Activated CD4-positive, alpha-beta memory T cell treated with anti-CD3 and anti-CD28 coated beads for 36 hours (primary cell): ENCODE measurements around the gene KLK3. TPM values are rescaled to one million over a fixed set of nuclear protein-coding genes. Genes with fewer than 3 reads are reported as not detected.

Experiments used
- CTCF ChIA-PET: fragments of 350-600 bp; sonication (Branson Sonifier 250); formaldehyde crosslinking; loops from one replicate; lab custom pipeline; 2021; ENCODE audit warnings: antibody characterized with exemption, inconsistent platforms; lab: Charles Lee
- POLR2A ChIA-PET: fragments of 350-600 bp; sonication (Branson Sonifier 250); formaldehyde crosslinking; loops from one replicate; lab custom pipeline; 2021; ENCODE audit warnings: antibody characterized with exemption; lab: Charles Lee
- DNase-seq: peaks from one replicate; pipeline ENCODE4 v3.0.0-alpha.2; 2020
- H3K27ac Mint-ChIP-seq: one replicate; pipeline ENCODE4 v1.8.0; 2021; ENCODE audit warnings: mixed read lengths
- H3K27me3 Mint-ChIP-seq: one replicate; pipeline ENCODE4 v1.8.0; 2021; ENCODE audit warnings: mixed read lengths
- H3K36me3 Mint-ChIP-seq: one replicate; pipeline ENCODE4 v1.8.0; 2021; ENCODE audit warnings: mixed read lengths
- H3K4me1 Mint-ChIP-seq: one replicate; pipeline ENCODE4 v1.8.0; 2021; ENCODE audit warnings: low read depth, mixed read lengths
- H3K4me3 Mint-ChIP-seq: one replicate; pipeline ENCODE4 v1.8.0; 2021; ENCODE audit warnings: mild to moderate bottlenecking, mixed read lengths
- H3K9me3 Mint-ChIP-seq: one replicate; pipeline ENCODE4 v1.8.0; 2021; ENCODE audit warnings: mixed read lengths
- intact Hi-C: fragments of 100-400 bp; cut with micrococcal nuclease; formaldehyde crosslinking; loops from one replicate; pipeline ENCODE4 v1.15.1; 2023
- total RNA-seq, 2 experiments: library from RNA; stranded (reverse); gene quantifications; one replicate each; pipeline ENCODE4 v1.2.3, GENCODE V29; 2021

KLK3 gene
- total RNA-seq, 2 experiments from 2014 or later, result not detected

GRCh38 chr19:50844296-50844935 is 10.3 kb upstream of the KLK3 start:
- H3K27me3 Mint-ChIP-seq, result peaks cover 19% of the 10 kb centered on the region
- H3K36me3 Mint-ChIP-seq, result no peaks in the 10 kb centered on the region
- no peak overlapping the region for H3K27ac Mint-ChIP-seq
- ChIA-PET POLR2A (no interaction called here), CTCF (no interaction called here)
- no peak for DNase-seq
- H3K4me3 Mint-ChIP-seq, result no peak overlapping the region
- H3K9me3 Mint-ChIP-seq, result peaks cover 22% of the 10 kb centered on the region
- H3K4me1 Mint-ChIP-seq, result no peaks in the 10 kb centered on the region
- intact Hi-C loops, result no loop called here

GRCh38 chr19:50850738-50851137 is 4.0 kb upstream of the KLK3 start:
- CTCF ChIA-PET, result no interaction called here
- H3K4me1 Mint-ChIP-seq, result no peaks in the 10 kb centered on the region
- intact Hi-C loops, result no loop called here

GRCh38 chr19:50851620-50852019 is 3.1 kb upstream of the KLK3 start:
- DNase-seq, result no peak
- H3K27me3 Mint-ChIP-seq, result peaks cover 40% of the 10 kb centered on the region
- POLR2A ChIA-PET, result no interaction called here

More at GRCh38 chr19:50850738-50851137, 4.0 kb upstream of the KLK3 start:
- no peak for DNase-seq
- Mint-ChIP-seq H3K27me3 (peaks cover 35% of the 10 kb centered on the region), H3K27ac (no peak overlapping the region), H3K4me3 (no peak overlapping the region), H3K9me3 (no peaks in the 10 kb centered on the region), H3K36me3 (no peaks in the 10 kb centered on the region)
- POLR2A ChIA-PET, result no interaction called here

GRCh38 chr19:50857366-50857765 is 2.7 kb downstream of the KLK3 start:
- POLR2A ChIA-PET, result no interaction called here
- CTCF ChIA-PET, result no interaction called here
- intact Hi-C loops, result no loop called here
- peaks cover 50% of the 10 kb centered on the region for H3K27me3 Mint-ChIP-seq
- DNase-seq, result no peak
- H3K4me1 Mint-ChIP-seq, result no peaks in the 10 kb centered on the region
- H3K36me3 Mint-ChIP-seq, result no peaks in the 10 kb centered on the region
- H3K9me3 Mint-ChIP-seq, result peaks cover 16% of the 10 kb centered on the region
- H3K4me3 Mint-ChIP-seq, result no peak overlapping the region
- no peak overlapping the region for H3K27ac Mint-ChIP-seq

More at GRCh38 chr19:50851620-50852019, 3.1 kb upstream of the KLK3 start:
- Mint-ChIP-seq H3K27ac (no peak overlapping the region), H3K4me1 (no peaks in the 10 kb centered on the region), H3K36me3 (no peaks in the 10 kb centered on the region), H3K4me3 (no peak overlapping the region), H3K9me3 (no peaks in the 10 kb centered on the region)
- CTCF ChIA-PET, result no interaction called here
- intact Hi-C loops, result no loop called here

- no peak overlapping the region for H3K4me3 Mint-ChIP-seq
- ChIA-PET CTCF (no interaction called here), POLR2A (no interaction called here)
- no peaks in the 10 kb centered on the region for H3K36me3 Mint-ChIP-seq
- intact Hi-C loops, result no loop called here
- H3K27me3 Mint-ChIP-seq, result peaks cover 52% of the 10 kb centered on the region
- DNase-seq, result no peak
- no peaks in the 10 kb centered on the region for H3K4me1 Mint-ChIP-seq
- peaks cover 16% of the 10 kb centered on the region for H3K9me3 Mint-ChIP-seq
- H3K27ac Mint-ChIP-seq, result no peak overlapping the region
Measured at GRCh38 chr19:50858886-50859285, 4.2 kb downstream of the KLK3 start.

GRCh38 chr19:50859849-50860248 is 5.1 kb downstream of the KLK3 start:
- no peak for DNase-seq
- Mint-ChIP-seq H3K4me3 (no peak overlapping the region), H3K27ac (no peak overlapping the region), H3K9me3 (peaks cover 16% of the 10 kb centered on the region), H3K36me3 (no peaks in the 10 kb centered on the region), H3K4me1 (no peaks in the 10 kb centered on the region), H3K27me3 (peaks cover 47% of the 10 kb centered on the region)
- POLR2A ChIA-PET, result no interaction called here
- CTCF ChIA-PET, result no interaction called here
- intact Hi-C loops, result no loop called here

GRCh38 chr19:50861010-50861409 is 6.3 kb downstream of the KLK3 start:
- no peak for DNase-seq
- POLR2A ChIA-PET, result no interaction called here
- peaks cover 16% of the 10 kb centered on the region for H3K9me3 Mint-ChIP-seq
- H3K27me3 Mint-ChIP-seq, result peaks cover 41% of the 10 kb centered on the region
- CTCF ChIA-PET, result no interaction called here
- no peaks in the 10 kb centered on the region for H3K4me1 Mint-ChIP-seq
- H3K27ac Mint-ChIP-seq, result no peak overlapping the region
- H3K4me3 Mint-ChIP-seq, result no peak overlapping the region
- intact Hi-C loops, result no loop called here
- H3K36me3 Mint-ChIP-seq, result no peaks in the 10 kb centered on the region

- no peak overlapping the region for H3K27ac Mint-ChIP-seq
- intact Hi-C loops, result no loop called here
- peaks cover 16% of the 10 kb centered on the region for H3K9me3 Mint-ChIP-seq
- H3K36me3 Mint-ChIP-seq, result no peaks in the 10 kb centered on the region
- ChIA-PET CTCF (no interaction called here), POLR2A (no interaction called here)
- no peak for DNase-seq
- no peaks in the 10 kb centered on the region for H3K4me1 Mint-ChIP-seq
- H3K4me3 Mint-ChIP-seq, result no peak overlapping the region
- peaks cover 45% of the 10 kb centered on the region for H3K27me3 Mint-ChIP-seq
Measured at GRCh38 chr19:50861496-50862286, 7.0 kb downstream of the KLK3 start.

GRCh38 chr19:50869479-50869878 is 14.8 kb downstream of the KLK3 start:
- CTCF ChIA-PET, result interaction anchor here (0.6 kb wide), 1 partner anchor 23 kb away, joined by 3 read pairs; no protein-coding TSS in a partner anchor
- Mint-ChIP-seq H3K4me3 (no peak overlapping the region), H3K4me1 (no peaks in the 10 kb centered on the region), H3K9me3 (no peaks in the 10 kb centered on the region), H3K36me3 (no peaks in the 10 kb centered on the region), H3K27ac (no peak overlapping the region), H3K27me3 (peaks cover 39% of the 10 kb centered on the region)
- no peak for DNase-seq
- POLR2A ChIA-PET, result no interaction called here
- intact Hi-C loops, result no loop called here

GRCh38 chr19:50870417-50871089 is 15.8 kb downstream of the KLK3 start:
- peaks cover 36% of the 10 kb centered on the region for H3K27me3 Mint-ChIP-seq
- CTCF ChIA-PET, result no interaction called here
- POLR2A ChIA-PET, result no interaction called here
- H3K9me3 Mint-ChIP-seq, result no peaks in the 10 kb centered on the region
- no peaks in the 10 kb centered on the region for H3K36me3 Mint-ChIP-seq
- intact Hi-C loops, result no loop called here
- DNase-seq, result peak; percentile 62
- H3K27ac Mint-ChIP-seq, result no peak overlapping the region
- no peak overlapping the region for H3K4me3 Mint-ChIP-seq
- no peaks in the 10 kb centered on the region for H3K4me1 Mint-ChIP-seq

GRCh38 chr19:50873056-50873455 is 18.3 kb downstream of the KLK3 start, which contains the start of gene KLK2:
TSS of gene KLK2 (plus strand) at chr19:50873439. CDS start at chr19:50873474, 35 bp downstream.
- no peaks in the 10 kb centered on the region for H3K9me3 Mint-ChIP-seq
- no peaks in the 10 kb centered on the region for H3K36me3 Mint-ChIP-seq
- H3K27ac Mint-ChIP-seq, result no peak within 1 kb of the TSS
- intact Hi-C loops, result no loop called here
- ChIA-PET POLR2A (no interaction called here), CTCF (no interaction called here)
- DNase-seq, result no peak
- no peaks in the 10 kb centered on the region for H3K4me1 Mint-ChIP-seq
- H3K27me3 Mint-ChIP-seq, result peaks cover 21% of the 10 kb centered on the region
- H3K4me3 Mint-ChIP-seq, result no peak within 1 kb of the TSS

- Mint-ChIP-seq H3K4me3 (no peak overlapping the region), H3K27ac (no peak overlapping the region), H3K27me3 (peaks cover 28% of the 10 kb centered on the region), H3K9me3 (no peaks in the 10 kb centered on the region), H3K36me3 (no peaks in the 10 kb centered on the region), H3K4me1 (no peaks in the 10 kb centered on the region)
- intact Hi-C loops, result no loop called here
- DNase-seq, result no peak
- ChIA-PET POLR2A (no interaction called here), CTCF (interaction anchor here (0.6 kb wide), 1 partner anchor 171 kb away, joined by 5 read pairs; no protein-coding TSS in a partner anchor)
Measured at GRCh38 chr19:50874211-50874610, 19.5 kb downstream of the KLK3 start.
